ENCODE measurements around the gene PRLH.
A peak's percentile ranks its signal among the peaks of the same experiment; 100 is the strongest.

- TF ChIP-seq, protein P1, sequence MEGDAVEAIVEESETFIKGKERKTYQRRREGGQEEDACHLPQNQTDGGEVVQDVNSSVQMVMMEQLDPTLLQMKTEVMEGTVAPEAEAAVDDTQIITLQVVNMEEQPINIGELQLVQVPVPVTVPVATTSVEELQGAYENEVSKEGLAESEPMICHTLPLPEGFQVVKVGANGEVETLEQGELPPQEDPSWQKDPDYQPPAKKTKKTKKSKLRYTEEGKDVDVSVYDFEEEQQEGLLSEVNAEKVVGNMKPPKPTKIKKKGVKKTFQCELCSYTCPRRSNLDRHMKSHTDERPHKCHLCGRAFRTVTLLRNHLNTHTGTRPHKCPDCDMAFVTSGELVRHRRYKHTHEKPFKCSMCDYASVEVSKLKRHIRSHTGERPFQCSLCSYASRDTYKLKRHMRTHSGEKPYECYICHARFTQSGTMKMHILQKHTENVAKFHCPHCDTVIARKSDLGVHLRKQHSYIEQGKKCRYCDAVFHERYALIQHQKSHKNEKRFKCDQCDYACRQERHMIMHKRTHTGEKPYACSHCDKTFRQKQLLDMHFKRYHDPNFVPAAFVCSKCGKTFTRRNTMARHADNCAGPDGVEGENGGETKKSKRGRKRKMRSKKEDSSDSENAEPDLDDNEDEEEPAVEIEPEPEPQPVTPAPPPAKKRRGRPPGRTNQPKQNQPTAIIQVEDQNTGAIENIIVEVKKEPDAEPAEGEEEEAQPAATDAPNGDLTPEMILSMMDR (IDR thresholded peaks at IDR 0.05; ENCODE audit: insufficient read depth, low read depth, low read length), result peak; percentile 12
- no peak for TF ChIP-seq EZH2 (IDR thresholded peaks at IDR 0.05; ENCODE audit: insufficient read depth, low read length)
Observed at GRCh38 chr2:237614151-237614720, 47.9 kb downstream of the PRLH start.
